WERI-Rb-1 (cell line): ENCODE results near the gene OR5A1.

Experiments used
- DNase-seq: peaks from one replicate; pipeline ENCODE4 v3.0.0-alpha.2; 2020
- H3K27ac ChIP-seq: fragments of 250-450 bp; sonication (Bioruptor Pico); 2 replicates; pipeline ENCODE4 v1.5.1; 2020; ENCODE audit warnings: mild to moderate bottlenecking, moderate library complexity
- H3K27me3 ChIP-seq: fragments of 250-450 bp; sonication (Bioruptor Pico); 2 replicates; pipeline ENCODE4 v1.5.1; 2021; ENCODE audit warnings: mild to moderate bottlenecking, low read depth, moderate library complexity; ENCODE audit not compliant: insufficient read depth, severe bottlenecking
- H3K36me3 ChIP-seq: fragments of 250-450 bp; sonication (Bioruptor Pico); 2 replicates; pipeline ENCODE4 v1.5.1; 2020; ENCODE audit warnings: mild to moderate bottlenecking, moderate library complexity
- H3K4me3 ChIP-seq: 2 replicates; pipeline ENCODE4 v1.5.1; 2011; ENCODE audit warnings: low read depth, mild to moderate bottlenecking, control low read depth, low read length
- H3K9me3 ChIP-seq: fragments of 250-450 bp; sonication (Bioruptor Pico); 2 replicates; pipeline ENCODE4 v1.5.1; 2021; ENCODE audit warnings: mild to moderate bottlenecking, moderate library complexity; ENCODE audit not compliant: severe bottlenecking
- TF ChIP-seq, protein P1 (sequence below): IDR thresholded peaks from 2 replicates; pipeline ENCODE4 v1.5.1; 2011; ENCODE audit warnings: low read depth, mild to moderate bottlenecking, control low read depth, inconsistent platforms, low read length

The OR5A1 gene

DNA sequence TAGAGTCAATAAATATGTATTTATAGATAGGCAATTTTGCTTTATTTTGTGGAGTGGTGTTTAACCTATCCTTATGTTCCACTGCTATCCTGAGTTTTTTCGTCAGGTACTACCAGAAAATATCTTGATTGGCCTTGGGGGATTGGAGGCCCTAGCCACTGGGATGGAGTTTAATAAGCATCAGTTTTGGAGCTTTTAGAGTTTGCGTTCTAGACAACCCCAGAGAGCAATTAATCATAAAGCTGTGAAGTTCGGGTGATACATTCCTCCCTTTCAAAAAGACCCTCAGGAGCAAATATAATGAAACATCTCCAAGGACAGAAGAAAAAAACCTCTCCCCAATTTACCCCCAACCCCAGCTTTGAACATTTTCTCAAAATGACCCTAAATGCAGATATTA is at the start of gene OR5A1:
Gene OR5A1, plus strand, starts transcription at position 301 of the 400 bp plus-strand sequence. CDS start 6,700 bp downstream, outside the sequence.
- Histone ChIP-seq H3K4me3 (no peak within 1 kb of the TSS), H3K27ac (no peak within 1 kb of the TSS), H3K36me3 (no peaks in the 10 kb centered on the region), H3K9me3 (no peaks in the 10 kb centered on the region), H3K27me3 (no peaks in the 10 kb centered on the region)
- TF ChIP-seq, protein P1, sequence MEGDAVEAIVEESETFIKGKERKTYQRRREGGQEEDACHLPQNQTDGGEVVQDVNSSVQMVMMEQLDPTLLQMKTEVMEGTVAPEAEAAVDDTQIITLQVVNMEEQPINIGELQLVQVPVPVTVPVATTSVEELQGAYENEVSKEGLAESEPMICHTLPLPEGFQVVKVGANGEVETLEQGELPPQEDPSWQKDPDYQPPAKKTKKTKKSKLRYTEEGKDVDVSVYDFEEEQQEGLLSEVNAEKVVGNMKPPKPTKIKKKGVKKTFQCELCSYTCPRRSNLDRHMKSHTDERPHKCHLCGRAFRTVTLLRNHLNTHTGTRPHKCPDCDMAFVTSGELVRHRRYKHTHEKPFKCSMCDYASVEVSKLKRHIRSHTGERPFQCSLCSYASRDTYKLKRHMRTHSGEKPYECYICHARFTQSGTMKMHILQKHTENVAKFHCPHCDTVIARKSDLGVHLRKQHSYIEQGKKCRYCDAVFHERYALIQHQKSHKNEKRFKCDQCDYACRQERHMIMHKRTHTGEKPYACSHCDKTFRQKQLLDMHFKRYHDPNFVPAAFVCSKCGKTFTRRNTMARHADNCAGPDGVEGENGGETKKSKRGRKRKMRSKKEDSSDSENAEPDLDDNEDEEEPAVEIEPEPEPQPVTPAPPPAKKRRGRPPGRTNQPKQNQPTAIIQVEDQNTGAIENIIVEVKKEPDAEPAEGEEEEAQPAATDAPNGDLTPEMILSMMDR: no peak
- DNase-seq: no peak

DNA sequence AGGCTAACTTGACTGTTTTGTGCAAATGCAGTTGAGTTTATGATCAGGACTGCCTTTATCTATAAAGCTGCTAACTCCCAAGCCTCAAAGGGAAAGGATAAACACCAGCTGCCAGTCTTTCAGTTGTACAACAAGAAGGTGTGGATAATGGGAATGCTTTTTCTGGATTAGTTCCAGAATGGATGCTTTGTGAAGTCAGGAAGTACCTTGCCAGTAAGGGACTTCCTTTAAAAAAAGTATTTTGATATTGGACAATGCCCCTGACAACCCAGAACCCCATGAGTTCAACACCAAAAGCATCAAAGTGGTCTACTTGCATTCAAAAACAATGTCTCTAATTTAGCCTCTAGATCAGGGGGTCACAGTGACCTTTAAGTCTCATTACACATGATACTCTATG is 42.1 kb upstream of the OR5A1 start:
- Histone ChIP-seq H3K27me3 (peaks cover 30% of the 10 kb centered on the region), H3K27ac (no peak overlapping the region), H3K36me3 (no peaks in the 10 kb centered on the region), H3K4me3 (no peak overlapping the region), H3K9me3 (no peaks in the 10 kb centered on the region)
- DNase-seq: no peak
- TF ChIP-seq, protein P1: no peak

DNA sequence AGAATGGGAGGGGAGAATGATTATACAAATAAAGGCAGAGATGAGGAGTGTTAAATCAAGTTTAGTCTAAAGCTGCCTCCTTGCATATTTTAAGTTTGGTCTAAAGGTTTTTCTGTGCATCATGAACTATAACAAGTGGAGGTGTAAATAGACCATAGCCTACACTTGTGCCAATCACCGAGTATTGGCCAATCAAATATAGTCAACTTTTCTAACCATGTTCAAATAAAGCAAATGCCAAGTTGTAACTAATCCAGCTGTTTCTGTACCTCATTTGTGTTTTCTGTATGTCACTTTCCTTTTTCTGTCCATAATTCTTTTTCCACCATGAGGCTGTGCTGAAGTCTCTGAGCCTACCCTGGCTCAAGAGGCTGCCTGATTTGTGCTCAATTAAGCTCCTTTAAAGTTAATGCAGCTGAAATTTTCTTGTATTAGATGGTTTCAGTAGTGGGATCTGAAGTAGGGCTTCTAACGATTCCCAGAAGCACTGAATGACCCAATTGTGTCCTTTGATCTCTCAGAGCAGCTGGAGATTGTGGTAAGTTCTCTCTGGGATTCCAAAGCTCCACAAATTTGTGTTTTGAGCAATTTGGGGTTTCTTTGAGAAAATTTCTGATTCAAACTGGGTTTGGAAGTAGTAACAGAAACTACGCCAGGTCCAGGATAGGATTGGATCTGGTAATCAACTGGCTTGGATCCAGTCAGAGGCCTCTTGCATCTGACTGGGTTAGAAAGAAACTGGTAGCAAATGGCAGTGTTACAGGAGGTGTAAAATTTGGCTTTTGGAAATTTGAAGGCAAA is 35.6 kb upstream of the OR5A1 start:
- Histone ChIP-seq H3K36me3 (no peaks in the 10 kb centered on the region), H3K27me3 (peaks cover 25% of the 10 kb centered on the region), H3K27ac (no peak overlapping the region), H3K9me3 (peaks cover 13% of the 10 kb centered on the region), H3K4me3 (no peak overlapping the region)
- TF ChIP-seq, protein P1: no peak
- DNase-seq: no peak

DNA sequence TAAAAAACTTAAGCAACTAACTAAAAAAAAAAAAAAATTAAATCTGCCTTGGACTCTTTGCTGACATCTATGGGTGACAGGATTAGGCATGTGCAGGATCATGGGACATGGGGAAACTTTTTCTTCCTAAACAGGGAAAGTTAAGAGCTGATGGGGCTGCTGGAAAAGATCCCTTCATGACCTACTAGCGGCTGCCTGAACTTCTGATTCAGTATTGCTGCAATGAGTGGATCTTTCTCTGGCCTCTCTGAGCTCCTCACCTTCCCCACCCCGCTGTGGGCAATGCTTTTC is 35.1 kb upstream of the OR5A1 start:
- TF ChIP-seq, protein P1: no peak
- no peak overlapping the region for H3K27ac ChIP-seq
- no peaks in the 10 kb centered on the region for H3K36me3 ChIP-seq
- no peak for DNase-seq
- H3K27me3 ChIP-seq: peaks cover 22% of the 10 kb centered on the region
- H3K4me3 ChIP-seq: no peak overlapping the region
- peaks cover 13% of the 10 kb centered on the region for H3K9me3 ChIP-seq

DNA sequence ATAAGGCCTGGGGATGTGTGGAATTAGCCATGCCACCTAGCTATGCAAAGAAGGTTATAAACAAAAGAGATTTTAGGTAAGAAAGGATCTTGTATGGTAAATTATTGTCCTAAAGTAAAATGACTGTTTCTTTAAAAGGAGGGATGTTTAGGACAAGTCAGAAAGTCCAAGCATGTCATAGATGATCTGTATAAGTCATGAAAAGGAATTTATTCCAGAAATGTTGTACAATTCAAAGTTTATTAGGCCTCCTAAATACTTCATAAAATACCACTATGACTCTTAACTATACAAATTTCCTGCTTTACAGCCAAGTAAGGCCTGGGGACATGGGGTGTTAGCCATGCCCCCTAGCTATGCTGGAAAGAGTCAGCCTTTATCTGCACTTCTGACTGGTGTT is 32.7 kb upstream of the OR5A1 start:
- Histone ChIP-seq H3K9me3 (peaks cover 13% of the 10 kb centered on the region), H3K27me3 (peaks cover 6% of the 10 kb centered on the region), H3K27ac (no peak overlapping the region), H3K36me3 (no peaks in the 10 kb centered on the region), H3K4me3 (no peak overlapping the region)
- TF ChIP-seq, protein P1: no peak
- no peak for DNase-seq

DNA sequence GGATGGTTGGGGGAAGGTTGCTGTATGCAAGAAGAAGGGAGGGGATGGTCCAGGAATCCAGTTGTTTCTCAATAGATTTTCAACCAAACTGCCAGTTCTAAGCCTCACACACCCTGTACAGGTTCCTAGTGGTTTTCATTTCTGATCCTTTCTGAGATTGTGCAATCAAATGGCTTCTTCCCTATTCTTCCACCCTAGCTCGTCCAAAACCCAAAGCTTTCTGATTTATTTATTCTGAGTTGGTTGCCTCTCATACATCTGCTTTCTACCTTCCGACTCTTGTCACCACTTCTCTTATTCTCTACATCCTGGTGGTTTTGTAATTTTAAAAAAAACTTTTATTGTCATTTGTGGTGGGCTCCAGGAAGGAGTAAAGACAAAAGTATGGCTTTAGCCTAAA is 22.6 kb upstream of the OR5A1 start:
- no peak overlapping the region for H3K4me3 ChIP-seq
- peaks cover 21% of the 10 kb centered on the region for H3K27me3 ChIP-seq
- no peak overlapping the region for H3K27ac ChIP-seq
- no peak for DNase-seq
- H3K36me3 ChIP-seq: no peaks in the 10 kb centered on the region
- TF ChIP-seq, protein P1: no peak
- H3K9me3 ChIP-seq: no peaks in the 10 kb centered on the region
